Activated effector memory CD4-positive, alpha-beta T cell treated with Interleukin-2 at 50 U/mL for 16 hours (primary cell): ENCODE results near the gene MRGPRF.

ENCODE experiments used
- DNase-seq: peaks from one replicate; pipeline ENCODE4 v3.0.0-alpha.2; 2020

MRGPRF gene, protein sequence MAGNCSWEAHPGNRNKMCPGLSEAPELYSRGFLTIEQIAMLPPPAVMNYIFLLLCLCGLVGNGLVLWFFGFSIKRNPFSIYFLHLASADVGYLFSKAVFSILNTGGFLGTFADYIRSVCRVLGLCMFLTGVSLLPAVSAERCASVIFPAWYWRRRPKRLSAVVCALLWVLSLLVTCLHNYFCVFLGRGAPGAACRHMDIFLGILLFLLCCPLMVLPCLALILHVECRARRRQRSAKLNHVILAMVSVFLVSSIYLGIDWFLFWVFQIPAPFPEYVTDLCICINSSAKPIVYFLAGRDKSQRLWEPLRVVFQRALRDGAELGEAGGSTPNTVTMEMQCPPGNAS

GRCh38 chr11:69013009-69013951 lies at the start of gene MRGPRF:
MRGPRF (minus strand) TSS chr11:69013246; CDS start chr11:69009901, 3,345 bp downstream.
- DNase-seq: no peak

DNA sequence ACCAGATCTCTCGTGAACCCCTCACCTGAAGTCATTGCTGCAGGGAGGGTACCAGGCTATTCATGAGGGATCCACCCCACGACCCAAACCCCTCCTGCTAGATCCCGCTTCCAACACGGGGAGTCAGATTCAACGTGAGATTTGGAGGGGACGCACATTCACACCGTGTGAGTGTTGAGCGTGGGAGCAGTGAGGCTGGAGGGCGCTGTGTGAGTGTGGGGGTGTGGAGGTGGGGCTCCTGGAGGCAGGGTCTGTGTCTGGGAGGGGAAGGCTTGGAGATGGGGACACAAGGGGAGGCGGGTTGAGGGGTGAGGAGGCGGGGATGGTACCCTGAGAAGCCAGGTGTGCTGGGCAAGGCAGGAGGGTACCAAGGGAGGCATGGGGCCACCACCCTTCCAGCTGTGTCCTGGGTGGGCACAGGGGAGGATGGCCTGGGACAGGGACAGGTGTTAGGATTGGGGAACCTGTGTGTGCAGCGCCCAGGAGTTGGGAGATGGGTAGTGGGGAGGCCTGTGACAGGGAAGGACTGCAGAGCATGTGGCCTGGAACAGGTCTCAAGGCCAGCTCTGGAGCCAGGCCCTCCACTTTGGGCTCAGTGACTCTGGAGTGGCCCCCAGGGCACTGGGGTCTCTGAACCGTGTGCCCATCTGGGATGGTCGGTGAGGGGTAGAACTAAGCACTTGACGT lies 49.3 kb upstream of the MRGPRF start:
- no peak for DNase-seq

DNA sequence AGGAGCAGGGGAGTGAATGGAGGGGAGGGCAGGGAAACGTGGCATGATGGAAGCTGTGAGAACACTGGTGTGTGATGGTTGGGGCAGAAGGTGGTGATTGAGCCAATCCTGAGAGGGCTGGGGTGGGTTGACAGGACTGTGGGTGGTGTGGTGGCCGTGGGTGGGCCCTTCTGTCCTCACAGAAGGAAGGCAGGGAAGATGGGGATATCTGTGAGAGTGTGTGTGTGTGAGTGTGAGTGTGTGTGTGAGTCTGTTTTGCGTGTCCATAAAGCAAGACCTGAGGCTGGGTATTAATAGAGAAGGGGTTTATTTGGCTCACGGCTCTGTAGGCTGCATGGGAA lies 48.6 kb upstream of the MRGPRF start:
- DNase-seq: no peak

DNA sequence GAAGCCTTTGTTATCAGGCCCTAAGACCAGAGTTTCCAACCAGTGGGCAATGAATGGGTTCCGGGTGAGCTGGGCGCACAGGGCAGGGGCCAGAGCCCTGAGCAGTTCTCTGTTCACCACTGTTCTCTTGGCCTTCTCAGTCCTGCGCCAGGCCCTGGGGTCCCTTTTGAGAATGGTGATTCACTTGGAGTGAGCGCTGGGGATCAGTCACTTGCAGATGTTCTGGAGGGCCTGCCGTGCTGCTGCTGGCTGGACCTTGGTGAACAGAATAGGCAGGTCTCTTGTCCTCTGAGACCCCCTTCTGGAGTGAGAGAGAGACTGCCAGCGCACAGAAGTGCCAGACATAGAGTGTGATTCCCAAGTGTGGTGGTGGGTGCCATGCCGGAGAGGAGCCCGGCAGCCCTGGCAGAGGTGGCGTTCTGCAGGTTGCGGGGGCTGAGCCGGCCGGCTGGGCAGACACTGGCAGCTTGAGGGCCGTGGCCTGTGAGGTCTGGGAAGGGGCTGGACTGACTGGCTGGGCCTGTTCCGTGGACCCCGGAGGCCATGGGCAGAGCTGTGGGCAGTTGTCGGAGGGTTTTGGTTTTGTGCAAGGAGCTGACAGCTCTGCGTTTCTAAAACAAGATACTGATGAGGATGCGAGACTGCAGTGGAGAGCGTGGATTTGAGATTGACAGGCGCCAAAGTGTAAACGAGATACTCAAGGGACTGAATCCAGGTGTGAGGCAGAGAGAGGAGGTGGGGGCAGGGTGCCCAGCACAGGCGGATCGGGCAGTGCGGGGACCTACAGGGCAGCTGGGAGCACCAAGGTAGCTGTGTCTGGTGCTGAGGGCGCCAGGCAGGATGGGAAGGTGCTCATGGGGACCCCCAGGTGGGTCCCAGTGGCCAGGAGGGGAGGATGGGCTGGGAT lies 48.0 kb upstream of the MRGPRF start:
- DNase-seq: no peak

- DNase-seq: no peak
Measured at GRCh38 chr11:69059985-69060384, 46.9 kb upstream of the MRGPRF start.

DNA sequence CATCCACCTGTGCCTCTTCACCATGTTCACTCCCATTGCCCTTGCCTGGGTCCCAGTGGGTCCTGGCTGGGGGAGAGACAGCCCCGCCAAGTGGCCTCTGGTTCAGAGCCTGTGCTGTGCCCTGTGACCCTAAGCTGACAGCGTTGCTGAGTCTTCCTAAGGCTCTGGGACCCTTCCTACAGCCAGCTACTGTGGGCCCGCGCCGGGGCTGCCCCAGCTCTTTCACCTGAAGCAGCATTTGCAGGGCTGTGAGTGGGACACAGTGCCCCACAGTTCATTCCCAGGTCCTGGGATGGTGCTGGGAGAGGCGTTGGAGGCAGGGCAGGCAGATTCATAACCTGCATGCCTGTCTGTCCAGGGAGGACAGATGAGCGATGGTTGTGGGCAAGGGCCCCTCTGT lies 46.4 kb upstream of the MRGPRF start:
- no peak for DNase-seq

DNA sequence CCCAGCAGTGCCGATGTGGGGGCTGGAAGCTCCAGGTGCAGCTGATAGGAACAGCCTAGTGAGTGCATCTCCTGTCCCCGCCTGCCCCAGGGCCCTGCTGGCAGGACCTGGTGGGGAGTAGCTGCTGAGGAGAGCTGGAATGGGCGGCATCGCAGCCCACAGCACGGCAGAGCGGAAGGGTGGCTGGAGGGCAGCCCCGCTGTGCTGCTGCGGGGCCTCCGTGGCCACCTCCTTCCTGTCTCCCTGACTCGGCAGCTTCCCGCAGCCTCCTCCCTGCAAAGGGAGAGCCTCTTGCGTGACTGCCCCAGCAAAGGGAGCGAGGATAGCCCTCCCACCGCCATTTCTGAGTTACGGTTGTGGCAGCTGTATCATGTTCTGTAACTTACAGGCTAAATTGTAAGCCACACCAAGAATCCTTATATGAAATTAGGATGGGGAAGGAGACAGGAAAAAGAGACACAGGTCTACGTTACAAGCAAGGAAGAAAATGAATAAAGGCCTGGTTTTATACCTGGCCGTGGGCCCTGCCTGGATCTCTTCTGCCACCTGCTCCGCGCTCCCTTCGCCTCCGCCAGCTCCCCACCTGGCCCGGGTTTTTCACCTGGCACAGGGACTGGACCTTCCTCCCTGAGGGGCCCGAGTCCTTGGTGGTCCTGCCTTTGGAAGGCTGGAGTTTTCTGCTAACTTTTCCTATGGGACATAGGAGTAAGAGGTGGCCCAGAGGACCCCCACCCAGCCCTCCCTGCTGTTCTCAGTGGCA lies 45.6 kb upstream of the MRGPRF start:
- no peak for DNase-seq

- DNase-seq: no peak
Measured at GRCh38 chr11:69057801-69058200, 44.8 kb upstream of the MRGPRF start.

DNA sequence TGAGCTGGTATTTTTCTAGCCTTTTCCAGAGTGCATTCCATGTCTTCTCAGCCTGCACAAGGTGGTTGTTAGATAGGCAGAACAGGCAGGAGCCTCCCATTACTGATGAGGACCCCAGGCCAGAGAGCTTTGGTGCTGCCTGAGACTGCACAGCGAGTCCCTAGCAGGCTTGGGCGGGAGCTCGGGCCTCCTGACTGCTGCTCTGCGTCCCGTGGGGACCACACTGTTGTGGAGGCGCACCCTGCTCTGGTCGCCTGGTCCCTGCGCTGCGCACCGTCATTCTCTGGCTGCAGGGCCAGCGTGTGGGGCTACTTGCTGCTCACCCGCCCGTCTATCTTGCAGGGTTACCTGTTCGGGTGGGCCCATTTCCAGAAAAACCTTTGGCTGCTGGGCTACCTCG lies 44.2 kb upstream of the MRGPRF start:
- DNase-seq: no peak

DNA sequence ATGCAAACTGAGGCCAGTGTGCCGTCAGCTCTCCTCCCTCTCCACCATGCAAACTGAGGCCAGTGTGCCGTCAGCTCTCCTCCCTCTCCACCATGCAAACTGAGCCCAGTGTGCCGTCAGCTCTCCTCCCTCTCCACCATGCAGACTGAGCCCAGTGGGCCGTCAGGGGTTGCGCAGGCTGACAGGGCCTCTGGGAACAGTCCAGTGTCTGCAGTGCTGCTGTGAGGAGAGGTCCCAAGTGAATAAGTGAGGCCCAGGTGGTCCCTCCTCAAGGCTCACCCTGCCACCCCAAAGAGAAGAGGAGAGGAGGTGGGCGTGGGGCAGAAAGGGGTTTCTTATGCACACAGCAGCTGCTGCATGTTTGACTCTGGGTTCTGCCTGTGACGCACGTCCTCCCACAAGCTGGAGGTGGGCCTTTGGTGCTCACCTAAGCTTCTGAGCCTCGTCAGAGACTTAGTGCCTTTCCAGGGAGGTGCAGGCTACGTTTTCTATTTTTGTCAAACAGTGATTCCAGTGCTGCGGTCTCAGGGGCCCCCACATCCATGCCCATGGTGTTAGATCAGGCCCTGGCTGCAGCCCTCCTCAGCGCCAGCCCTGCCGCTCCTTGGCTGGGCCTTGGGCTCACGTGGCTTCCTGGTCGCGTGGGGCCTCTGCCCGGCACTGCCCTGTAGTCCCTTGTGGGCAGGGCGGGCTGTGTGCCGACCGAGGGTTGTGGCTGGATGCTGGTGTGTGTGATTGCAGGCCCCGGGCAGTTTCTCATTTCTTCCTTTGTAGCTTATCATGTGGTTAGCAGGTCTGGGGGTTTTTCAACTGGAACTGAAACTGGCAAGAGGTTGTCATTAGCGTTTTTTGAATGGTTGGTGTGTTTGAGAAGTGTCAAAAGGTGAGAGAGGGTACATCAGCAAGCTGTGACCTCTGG lies 42.8 kb upstream of the MRGPRF start:
- DNase-seq: no peak

DNA sequence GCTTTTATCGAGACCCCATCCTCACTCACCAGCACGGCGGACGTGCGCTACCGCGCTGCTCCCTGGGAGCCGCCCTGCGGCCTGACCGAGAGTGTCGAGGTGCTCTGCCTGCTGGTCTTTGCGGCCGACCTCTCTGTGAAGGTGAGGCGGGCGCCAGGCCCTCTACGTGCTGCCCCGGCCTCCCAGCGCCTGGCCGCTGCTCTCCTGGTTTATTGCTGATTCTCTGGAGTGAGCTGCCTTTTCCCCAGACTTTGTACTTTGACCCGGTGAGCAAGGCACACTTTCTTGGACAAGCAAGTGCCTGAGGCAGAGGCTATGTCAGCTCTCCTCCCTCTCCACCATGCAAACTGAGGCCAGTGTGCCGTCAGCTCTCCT lies 42.2 kb upstream of the MRGPRF start:
- DNase-seq: no peak

DNA sequence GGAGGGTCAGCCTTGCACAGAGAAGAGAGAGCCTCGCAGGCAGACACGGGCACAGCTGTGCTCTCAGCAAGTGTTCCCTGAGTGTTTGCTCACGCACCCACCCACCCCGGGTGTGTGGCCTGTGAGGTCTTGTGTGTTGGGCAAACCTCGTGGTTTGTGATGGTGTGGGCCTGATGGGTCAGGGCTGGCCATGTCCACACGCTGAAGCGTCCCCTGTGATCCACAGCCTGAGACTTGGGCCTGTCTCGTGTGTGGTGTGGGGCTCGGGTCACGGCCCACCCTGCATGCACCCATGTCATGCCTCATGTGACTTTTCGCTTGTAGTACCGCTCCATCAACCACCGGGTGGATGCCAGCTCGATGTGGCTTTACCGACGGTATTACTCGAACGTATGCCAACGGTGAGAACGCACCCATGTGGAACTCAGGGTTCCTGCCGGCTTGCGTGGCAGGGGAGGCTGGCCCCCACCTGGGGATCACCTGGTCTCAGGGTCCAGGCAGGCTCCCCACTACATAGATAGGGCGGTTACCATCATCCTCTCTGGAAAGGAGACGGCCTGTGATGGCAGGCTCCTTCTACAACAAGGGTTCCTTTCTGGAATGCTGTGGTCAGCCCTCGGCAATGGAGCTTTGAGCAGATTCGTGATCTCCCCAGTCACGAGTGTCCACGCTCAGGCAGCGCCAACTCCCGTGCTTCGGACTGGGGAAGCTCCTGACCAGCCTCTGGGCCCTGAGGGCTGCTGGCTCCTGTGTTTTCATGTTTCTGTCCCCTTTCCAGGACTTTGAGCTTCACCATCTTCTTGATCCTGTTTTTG lies 41.6 kb upstream of the MRGPRF start:
- DNase-seq: no peak

GRCh38 chr11:69053546-69054396 lies 40.7 kb upstream of the MRGPRF start:
- no peak for DNase-seq

DNA sequence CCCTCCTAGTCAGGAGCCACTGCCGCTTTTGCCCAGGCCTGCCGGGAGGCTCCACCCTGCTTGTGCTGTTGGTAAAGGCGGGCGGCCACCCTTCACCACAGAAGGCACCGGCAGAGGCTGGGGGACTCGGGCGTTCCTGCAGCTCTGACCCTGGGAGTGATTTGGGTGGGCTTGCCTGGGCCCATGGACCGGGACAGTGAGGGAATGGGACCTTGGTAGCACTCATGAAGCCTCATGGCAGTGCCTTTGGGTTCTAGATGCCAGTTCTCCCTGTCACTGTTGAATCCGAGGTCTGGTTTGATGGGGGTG lies 40.1 kb upstream of the MRGPRF start:
- no peak for DNase-seq

DNA sequence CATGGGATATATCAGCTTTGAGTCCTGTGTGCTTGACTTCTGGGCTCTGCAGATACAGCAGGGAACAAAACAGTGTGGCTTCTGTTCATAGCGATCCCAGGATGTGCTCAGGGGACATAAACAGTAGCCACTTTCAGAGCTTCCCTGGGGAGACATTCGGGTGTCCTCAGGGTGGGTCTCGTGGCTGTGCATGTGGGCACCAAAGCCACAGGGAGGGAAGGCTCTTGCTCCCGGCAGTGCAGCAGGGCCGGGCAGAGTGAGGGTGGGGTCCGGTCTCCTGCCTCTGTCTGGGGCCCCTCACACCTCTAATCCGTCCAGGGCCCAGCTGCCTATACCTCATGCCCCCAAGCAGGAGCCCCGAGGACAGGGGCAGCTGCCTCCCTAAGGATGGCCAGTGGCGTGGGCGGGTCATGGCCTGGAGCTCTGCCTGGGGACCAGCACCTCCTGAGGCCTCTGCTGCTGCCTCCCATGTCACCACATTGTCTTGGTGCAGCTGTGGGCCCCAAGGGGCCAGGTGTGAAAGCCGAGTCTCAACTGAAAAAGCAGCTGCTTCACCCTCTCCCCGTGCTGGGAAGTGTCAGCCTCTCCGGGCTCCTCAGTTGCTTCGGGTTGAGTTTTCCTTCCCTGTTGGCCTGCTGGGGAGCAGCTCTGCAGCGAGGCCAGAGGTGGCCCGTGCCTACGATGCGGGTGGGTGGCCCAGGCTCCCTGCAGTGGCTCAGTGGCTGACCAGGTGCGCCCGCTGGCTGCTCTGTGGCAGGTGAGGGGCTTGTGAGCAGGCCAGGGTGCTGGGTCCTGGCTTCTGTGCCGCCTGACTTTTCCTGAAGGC lies 39.5 kb upstream of the MRGPRF start:
- DNase-seq: no peak

DNA sequence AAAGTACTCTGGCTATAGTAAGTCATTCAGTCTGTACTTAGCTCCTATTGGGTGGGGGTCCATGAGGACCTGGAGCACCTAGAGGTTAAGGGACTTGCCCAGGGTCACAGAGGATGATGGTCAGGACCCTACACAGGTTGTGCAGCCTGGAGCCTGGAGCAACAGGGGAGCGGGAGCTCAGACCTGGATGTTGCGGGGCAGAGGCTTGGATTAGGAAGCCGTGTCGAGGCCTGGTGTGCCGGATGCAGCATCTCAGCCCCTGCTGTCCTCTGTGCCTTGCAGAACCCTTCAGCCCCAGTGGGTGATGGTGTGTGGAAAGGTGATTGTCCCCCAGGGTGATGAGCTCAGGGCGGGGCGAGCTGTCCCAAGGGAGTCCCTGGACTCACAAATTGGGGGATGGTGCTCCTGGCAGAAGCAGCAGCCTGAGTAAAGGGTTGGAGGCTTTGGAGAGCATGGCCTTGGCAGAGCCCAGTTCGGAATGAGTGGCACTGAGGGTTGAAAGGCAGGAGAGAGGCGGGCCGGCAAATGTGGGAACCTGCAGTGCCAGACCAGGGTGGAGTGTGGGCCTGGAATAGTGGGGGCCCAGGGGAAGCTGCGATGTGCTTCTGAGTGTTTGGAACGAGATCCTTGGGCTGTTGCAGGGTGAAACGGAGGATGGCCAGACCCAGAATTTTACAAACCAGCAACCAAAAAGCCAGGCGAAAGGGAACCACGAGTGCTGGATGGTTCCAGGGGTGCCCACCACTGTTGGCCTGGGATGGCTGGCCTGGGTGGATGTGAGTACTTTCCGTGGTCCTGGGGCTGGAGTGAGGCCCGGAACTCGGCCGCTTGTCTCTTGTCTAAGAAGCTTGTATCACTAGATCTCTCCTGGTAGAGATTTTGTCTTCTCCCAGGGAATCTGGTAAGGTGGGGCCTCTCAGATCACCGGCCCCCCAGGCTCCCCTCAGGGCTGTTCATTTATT lies 38.6 kb upstream of the MRGPRF start:
- no peak for DNase-seq
